ENCODE measurements around the gene DUSP16.

DNA sequence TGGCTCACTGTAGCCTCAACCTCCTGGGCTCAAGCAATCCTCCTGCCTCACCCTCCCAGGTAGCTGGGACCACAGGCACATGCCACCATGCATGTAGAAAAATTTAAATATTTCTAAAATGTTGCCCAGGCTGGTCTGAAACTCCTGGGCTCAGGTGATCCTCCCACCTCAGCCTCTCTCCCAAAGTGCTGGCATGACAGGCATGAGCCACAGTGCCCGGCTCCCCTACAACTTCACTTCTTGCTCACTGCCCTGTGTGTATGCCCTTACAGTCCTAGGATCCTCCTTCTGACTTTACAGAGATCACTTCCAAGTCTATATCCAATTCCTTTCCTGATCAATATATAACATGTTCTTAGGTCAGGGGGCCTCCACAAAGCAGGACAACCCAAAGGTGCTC, 25.2 kb upstream of the DUSP16 start:
- TF ChIP-seq TAF1 (IDR thresholded peaks at IDR 0.05; ENCODE audit: low read depth), result no peak
- TF ChIP-seq EZH2 (IDR thresholded peaks at IDR 0.05; ENCODE audit: borderline replicate concordance, insufficient read depth, low read length, poor library complexity, severe bottlenecking), result no peak
- TF ChIP-seq CTCF (IDR thresholded peaks at IDR 0.05; ENCODE audit: poor library complexity, severe bottlenecking), result no peak
- no peak for TF ChIP-seq RAD21 (conservative IDR thresholded peaks at IDR 0.05)

Measured in neural cell (in vitro differentiated cells).